Measurements from ENCODE around the gene SCIMP.
"Not testable (repeated sequence)": the region's sequence is repeated elsewhere in the genome, so short reads cannot be mapped to it uniquely, and the experiment has no call there.

Gene SCIMP

DNA sequence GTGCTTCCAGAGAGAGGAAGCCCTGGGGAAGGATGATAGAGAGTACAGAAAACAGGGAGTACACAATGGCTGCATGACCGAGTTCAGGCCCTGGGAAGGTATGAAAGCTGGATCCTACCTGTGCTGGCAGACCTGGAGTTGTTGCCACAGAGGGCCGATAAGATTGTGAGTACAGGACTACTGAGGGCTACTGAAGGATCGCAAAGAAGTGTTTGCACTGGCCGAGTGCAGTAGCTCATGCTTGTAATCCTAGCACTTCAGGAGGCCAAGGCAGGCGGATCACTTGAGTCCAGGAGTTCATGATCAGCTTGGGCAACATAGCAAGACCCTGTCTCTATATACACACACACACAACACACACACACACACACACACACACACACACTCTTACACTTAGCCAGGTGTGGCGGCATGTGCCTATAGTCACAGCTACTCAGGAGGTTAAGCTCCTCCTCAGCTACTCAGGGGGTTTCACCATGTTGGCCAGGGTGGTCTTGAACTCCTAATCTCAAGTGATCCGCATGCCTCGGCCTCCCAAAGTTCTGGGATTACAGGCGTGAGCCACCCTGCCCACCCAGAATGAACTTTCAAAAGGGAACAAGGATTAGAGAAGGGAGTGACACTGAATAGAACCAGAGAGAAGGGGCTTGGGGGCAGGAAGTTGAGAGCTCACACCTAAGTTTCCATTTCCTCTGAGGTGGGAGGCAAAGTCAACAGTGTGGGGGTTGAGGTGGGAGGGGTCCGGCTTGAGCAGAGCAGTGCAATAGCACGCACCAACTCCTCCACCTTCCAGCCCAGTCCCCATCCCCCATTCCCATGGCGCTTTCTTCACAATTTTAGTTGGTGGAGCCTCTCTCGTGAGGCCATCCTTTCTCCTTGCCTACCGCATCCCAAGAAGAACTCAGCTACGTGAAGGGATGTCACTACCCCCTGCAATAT is 7.5 kb downstream of the SCIMP start:
- Histone ChIP-seq H3K36me3 (replicated peaks) (no peaks in the 10 kb centered on the region), H3K4me3 (ENCODE audit: low read depth, low read length) (no peak overlapping the region), H3K27ac (no peak overlapping the region), H3K27me3 (replicated peaks) (no peaks in the 10 kb centered on the region)
- in situ Hi-C loops (cut with HindIII; ENCODE audit: low pct_ligation_motif_present, low sequenced_read_pairs) = no loop called here
- no peak for DNase-seq
- TF ChIP-seq, protein P1, sequence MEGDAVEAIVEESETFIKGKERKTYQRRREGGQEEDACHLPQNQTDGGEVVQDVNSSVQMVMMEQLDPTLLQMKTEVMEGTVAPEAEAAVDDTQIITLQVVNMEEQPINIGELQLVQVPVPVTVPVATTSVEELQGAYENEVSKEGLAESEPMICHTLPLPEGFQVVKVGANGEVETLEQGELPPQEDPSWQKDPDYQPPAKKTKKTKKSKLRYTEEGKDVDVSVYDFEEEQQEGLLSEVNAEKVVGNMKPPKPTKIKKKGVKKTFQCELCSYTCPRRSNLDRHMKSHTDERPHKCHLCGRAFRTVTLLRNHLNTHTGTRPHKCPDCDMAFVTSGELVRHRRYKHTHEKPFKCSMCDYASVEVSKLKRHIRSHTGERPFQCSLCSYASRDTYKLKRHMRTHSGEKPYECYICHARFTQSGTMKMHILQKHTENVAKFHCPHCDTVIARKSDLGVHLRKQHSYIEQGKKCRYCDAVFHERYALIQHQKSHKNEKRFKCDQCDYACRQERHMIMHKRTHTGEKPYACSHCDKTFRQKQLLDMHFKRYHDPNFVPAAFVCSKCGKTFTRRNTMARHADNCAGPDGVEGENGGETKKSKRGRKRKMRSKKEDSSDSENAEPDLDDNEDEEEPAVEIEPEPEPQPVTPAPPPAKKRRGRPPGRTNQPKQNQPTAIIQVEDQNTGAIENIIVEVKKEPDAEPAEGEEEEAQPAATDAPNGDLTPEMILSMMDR (IDR thresholded peaks at IDR 0.05; ENCODE audit: low read depth, low read length, missing control alignments) = no peak

DNA sequence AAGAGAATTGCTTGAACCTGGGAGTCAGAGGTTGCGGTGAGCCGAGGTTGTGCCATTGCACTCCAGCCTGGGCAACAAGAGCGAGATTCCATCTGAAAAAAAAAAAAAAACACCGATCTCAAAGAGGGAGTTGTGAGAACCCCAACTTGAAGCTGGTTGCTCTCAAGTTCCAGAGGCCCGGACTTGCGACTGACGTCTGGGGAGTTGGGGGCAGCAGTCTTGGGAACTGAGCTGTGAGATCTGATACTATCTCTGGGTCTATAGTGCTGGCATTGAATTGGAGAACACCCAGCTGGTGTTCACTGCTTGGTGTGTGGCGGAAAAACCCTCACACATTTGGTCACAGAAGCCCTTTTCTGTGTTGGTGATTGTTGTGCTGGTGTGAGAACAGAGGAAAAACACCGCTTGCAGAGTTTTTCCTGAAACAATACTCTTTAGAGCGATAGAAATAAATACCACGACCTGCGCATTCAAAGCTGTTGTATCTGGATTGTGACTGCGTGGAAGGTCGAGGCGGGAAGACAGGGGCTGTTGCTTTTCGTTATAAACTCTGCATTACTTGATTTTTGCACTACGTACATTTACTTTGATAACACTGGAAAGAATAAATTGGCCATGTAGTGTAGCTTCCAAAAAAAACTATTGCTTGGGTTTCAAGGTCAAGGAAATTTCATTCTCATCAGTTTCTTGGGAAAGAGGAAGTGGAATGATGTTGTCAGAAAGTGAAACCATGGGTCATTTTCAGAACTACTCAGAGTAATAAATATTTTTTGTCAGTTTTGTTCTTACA is 8.8 kb downstream of the SCIMP start:
- H3K27me3 ChIP-seq (replicated peaks) = no peaks in the 10 kb centered on the region
- in situ Hi-C loops (cut with HindIII; ENCODE audit: low pct_ligation_motif_present, low sequenced_read_pairs) = no loop called here
- H3K27ac ChIP-seq = no peak overlapping the region
- DNase-seq = no peak
- H3K4me3 ChIP-seq (ENCODE audit: low read depth, low read length) = no peak overlapping the region
- no peaks in the 10 kb centered on the region for H3K36me3 ChIP-seq (replicated peaks)
- TF ChIP-seq, protein P1 (IDR thresholded peaks at IDR 0.05; ENCODE audit: low read depth, low read length, missing control alignments) = no peak

DNA sequence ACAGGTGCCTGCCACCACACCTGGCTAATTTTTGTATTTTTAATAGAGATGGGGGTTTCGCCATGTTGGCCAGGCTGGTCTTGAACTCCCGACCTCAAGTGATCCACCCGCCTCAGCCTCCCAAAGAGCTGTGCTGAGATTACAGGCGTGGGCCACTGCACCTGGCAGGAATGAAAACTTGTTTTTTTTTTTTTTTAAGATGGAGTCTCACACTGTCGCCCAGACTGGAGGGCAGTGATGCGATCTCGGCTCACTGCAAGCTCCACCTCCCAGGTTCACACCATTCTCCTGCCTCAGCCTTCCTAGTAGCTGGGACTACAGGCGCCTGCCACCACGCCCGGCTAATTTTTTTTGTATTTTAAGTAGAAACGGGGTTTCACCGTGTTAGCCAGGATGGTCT is 12.7 kb downstream of the SCIMP start:
- H3K27me3 ChIP-seq (replicated peaks); H3K4me3 ChIP-seq (ENCODE audit: low read depth, low read length); in situ Hi-C loops (cut with HindIII; ENCODE audit: low pct_ligation_motif_present, low sequenced_read_pairs); H3K36me3 ChIP-seq (replicated peaks); DNase-seq; H3K27ac ChIP-seq: not testable (repeated sequence)

DNA sequence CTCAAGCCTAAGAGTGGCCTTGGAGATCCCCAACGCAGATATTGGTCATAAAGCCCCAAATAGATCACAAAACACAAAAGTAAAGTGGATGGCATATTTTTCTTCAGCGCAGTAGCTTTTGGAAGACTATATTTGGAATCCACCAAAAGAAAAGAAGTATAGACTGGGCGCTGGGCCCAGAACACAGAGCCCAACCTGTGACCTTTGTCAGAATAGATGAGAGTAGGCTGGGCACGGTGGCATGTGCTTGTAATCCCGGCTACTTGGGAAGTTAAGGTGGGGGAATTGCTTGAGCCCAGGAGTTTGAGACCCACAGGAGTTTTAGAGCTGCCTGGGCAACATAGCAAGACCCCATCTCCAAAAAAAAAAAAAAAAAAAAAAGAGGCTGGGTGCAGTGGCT is 14.6 kb downstream of the SCIMP start:
- in situ Hi-C loops (cut with HindIII; ENCODE audit: low pct_ligation_motif_present, low sequenced_read_pairs) = no loop called here
- no peak for DNase-seq
- no peak overlapping the region for H3K4me3 ChIP-seq (ENCODE audit: low read depth, low read length)
- TF ChIP-seq, protein P1 (IDR thresholded peaks at IDR 0.05; ENCODE audit: low read depth, low read length, missing control alignments) = no peak
- H3K36me3 ChIP-seq (replicated peaks) = no peaks in the 10 kb centered on the region
- H3K27me3 ChIP-seq (replicated peaks) = no peaks in the 10 kb centered on the region
- H3K27ac ChIP-seq = no peak overlapping the region

DNA sequence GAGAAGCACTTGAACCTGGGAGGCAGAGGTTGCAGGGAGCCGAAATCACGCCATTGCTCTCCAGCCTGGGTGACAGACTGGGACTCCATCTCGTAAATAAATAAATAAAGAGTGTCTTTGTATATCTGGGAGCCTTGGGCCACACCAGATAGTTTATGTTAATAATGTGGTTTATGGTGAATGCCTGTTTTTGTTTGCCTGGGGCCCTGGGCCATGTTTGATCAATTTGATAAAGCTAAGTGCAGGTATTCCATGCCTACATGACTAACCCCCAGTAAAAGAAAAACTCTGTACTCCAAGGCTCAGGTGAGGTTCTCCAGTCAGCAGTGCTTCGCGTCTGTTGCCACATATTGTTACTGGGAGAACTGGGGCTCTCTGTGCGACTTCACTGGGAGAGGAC is 15.1 kb downstream of the SCIMP start:
- H3K27me3 ChIP-seq (replicated peaks) = no peaks in the 10 kb centered on the region
- no peak for DNase-seq
- H3K27ac ChIP-seq = no peak overlapping the region
- in situ Hi-C loops (cut with HindIII; ENCODE audit: low pct_ligation_motif_present, low sequenced_read_pairs) = no loop called here
- H3K4me3 ChIP-seq (ENCODE audit: low read depth, low read length) = no peak overlapping the region
- no peaks in the 10 kb centered on the region for H3K36me3 ChIP-seq (replicated peaks)
- TF ChIP-seq, protein P1 (IDR thresholded peaks at IDR 0.05; ENCODE audit: low read depth, low read length, missing control alignments) = no peak

DNA sequence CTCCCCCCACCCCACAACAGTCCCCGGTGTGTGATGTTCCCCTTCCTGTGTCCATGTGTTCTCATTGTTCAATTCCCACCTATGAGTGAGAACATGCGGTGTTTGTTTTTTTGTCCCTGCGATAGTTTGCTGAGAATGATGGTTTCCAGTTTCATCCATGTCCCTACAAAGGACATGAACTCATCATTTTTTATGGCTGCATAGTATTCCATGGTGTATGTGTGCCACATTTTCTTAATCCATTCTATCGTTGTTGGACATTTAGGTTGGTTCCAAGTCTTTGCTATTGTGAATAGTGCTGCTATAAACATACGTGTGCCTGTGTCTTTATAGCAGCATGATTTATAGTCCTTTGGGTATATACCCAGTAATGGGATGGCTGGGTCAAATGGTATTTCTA is 17.1 kb downstream of the SCIMP start:
- DNase-seq; H3K27me3 ChIP-seq (replicated peaks); in situ Hi-C loops (cut with HindIII; ENCODE audit: low pct_ligation_motif_present, low sequenced_read_pairs); H3K36me3 ChIP-seq (replicated peaks); H3K4me3 ChIP-seq (ENCODE audit: low read depth, low read length); H3K27ac ChIP-seq: not testable (repeated sequence)

Data from brain microvascular endothelial cell (primary cell).